Panc1 (cell line): Measurements from ENCODE around the gene RBFOX1. TPM values are rescaled to one million over a fixed set of nuclear protein-coding genes. Genes with fewer than 3 reads are reported as not detected.

Experiments used
- ATAC-seq: fragments of 200-7000 bp; cut with Tn5 transposase; 2 replicates; pipeline ENCODE4 v1.9.1; 2020; ENCODE audit warnings: mild to moderate bottlenecking, moderate library complexity
- BruUV-seq: library from RNA; stranded (reverse); fragments of 400-500 nt; replicated peaks from 2 replicates; lab custom pipeline; 2021; lab: Mats Ljungman, UMichigan
- CTCF ChIA-PET: fragments of 300-600 bp; sonication (Branson Sonifier 250); formaldehyde crosslinking; loops from one replicate; lab custom pipeline; 2022; ENCODE audit warnings: antibody characterized with exemption; lab: Charles Lee
- POLR2A ChIA-PET: fragments of 300-600 bp; sonication (Branson Sonifier 250); formaldehyde crosslinking; loops from one replicate; lab custom pipeline; 2022; ENCODE audit warnings: antibody characterized with exemption; lab: Charles Lee
- DNase-seq: peaks from one replicate; pipeline ENCODE4 v3.0.0-alpha.2; 2010; ENCODE audit warnings: low read depth, low spot score
- H3K27ac ChIP-seq: 2 replicates; pipeline ENCODE4 v1.5.1; 2011; ENCODE audit warnings: mild to moderate bottlenecking, low read length, inconsistent platforms
- H3K27me3 ChIP-seq: fragments of 200-500 bp; sonication (Bioruptor generic); 2 replicates; pipeline ENCODE4 v1.6.0; 2014; ENCODE audit warnings: low read length, inconsistent platforms; ENCODE audit not compliant: control insufficient read depth, insufficient read depth
- H3K36me3 ChIP-seq: fragments of 200-500 bp; sonication (Bioruptor generic); 2 replicates; pipeline ENCODE4 v1.5.1; 2014; ENCODE audit warnings: inconsistent platforms, mild to moderate bottlenecking, low read length, moderate library complexity; ENCODE audit not compliant: control insufficient read depth, insufficient read depth
- H3K4me1 ChIP-seq: 2 replicates; pipeline ENCODE4 v1.5.1; 2011; ENCODE audit warnings: inconsistent platforms, mild to moderate bottlenecking, low read length, moderate library complexity; ENCODE audit not compliant: control insufficient read depth, insufficient read depth
- H3K4me3 ChIP-seq, 2 experiments: 2 replicates each; pipeline ENCODE4 v1.5.1; 2011 to 2012; ENCODE audit warnings: low read depth in 2 of 2, low read length in 2 of 2, mild to moderate bottlenecking in 2 of 2, inconsistent platforms in 1 of 2, moderate library complexity in 1 of 2
- H3K9me3 ChIP-seq: fragments of 200-500 bp; sonication (Bioruptor generic); 2 replicates; pipeline ENCODE4 v1.5.1; 2014; ENCODE audit warnings: low read depth, mild to moderate bottlenecking, inconsistent platforms, low read length, moderate library complexity; ENCODE audit not compliant: control insufficient read depth, insufficient read depth
- CTCF ChIP-seq: fragments of 450-650 bp; IDR thresholded peaks from 2 replicates; pipeline ENCODE4 v1.5.1; 2017; ENCODE audit warnings: mild to moderate bottlenecking
- POLR2AphosphoS5 ChIP-seq: IDR thresholded peaks from 2 replicates; pipeline ENCODE4 v1.6.1; 2012; ENCODE audit warnings: mild to moderate bottlenecking, low read depth, low read length, moderate library complexity
- SIN3A ChIP-seq: IDR thresholded peaks from 2 replicates; pipeline ENCODE4 v1.6.1; 2012; ENCODE audit warnings: low read depth, mild to moderate bottlenecking, low read length, moderate library complexity, borderline replicate concordance; ENCODE audit not compliant: insufficient read depth
- TCF7L2 ChIP-seq: IDR thresholded peaks from 2 replicates; pipeline ENCODE4 v1.6.1; 2011; ENCODE audit warnings: mild to moderate bottlenecking, low read depth, low read length, inconsistent platforms
- in situ Hi-C: cut with HindIII; loops from 2 replicates; pipeline ENCODE4 v1.10.0; 2016; ENCODE audit warnings: low sequenced_read_pairs, low pct_unique_long_range_greater_than_20kb
- intact Hi-C: fragments of 100-400 bp; cut with micrococcal nuclease; formaldehyde crosslinking; loops from one replicate; pipeline ENCODE4 v1.10.0; 2022; ENCODE audit not compliant: unreplicated experiment
- total RNA-seq: library from RNA; stranded (reverse); gene quantifications from one replicate; pipeline ENCODE4 v1.2.1, GENCODE V29; 2021; ENCODE audit not compliant: unreplicated experiment
- TF ChIP-seq, protein P1 (sequence below), 2 experiments: IDR thresholded peaks; 2 replicates each; pipeline ENCODE4 v1.6.1; 2011 to 2012; ENCODE audit warnings: low read depth in 2 of 2, control low read depth in 1 of 2, low read length in 1 of 2, mild to moderate bottlenecking in 1 of 2, moderate library complexity in 1 of 2; ENCODE audit not compliant: insufficient read depth in 1 of 2

RBFOX1 gene
- total RNA-seq, 1 experiment from 2014 or later: not detected

GRCh38 chr16:7470344-7470743 lies 137.7 kb downstream of the RBFOX1 start:
- ChIA-PET POLR2A (no interaction called here), CTCF (no interaction called here)
- intact Hi-C loops: no loop called here
- ATAC-seq (no peak), DNase-seq (no peak)
- Histone ChIP-seq H3K4me3 (no peak overlapping the region), H3K27me3 (no peaks in the 10 kb centered on the region; the same call in 1 of the 2 replicates), H3K4me1 (no peaks in the 10 kb centered on the region), H3K27ac (no peak overlapping the region), H3K36me3 (no peaks in the 10 kb centered on the region), H3K9me3 (no peaks in the 10 kb centered on the region)
- in situ Hi-C loops: no loop called here
- no peak for TF ChIP-seq CTCF
- TF ChIP-seq, protein P1, sequence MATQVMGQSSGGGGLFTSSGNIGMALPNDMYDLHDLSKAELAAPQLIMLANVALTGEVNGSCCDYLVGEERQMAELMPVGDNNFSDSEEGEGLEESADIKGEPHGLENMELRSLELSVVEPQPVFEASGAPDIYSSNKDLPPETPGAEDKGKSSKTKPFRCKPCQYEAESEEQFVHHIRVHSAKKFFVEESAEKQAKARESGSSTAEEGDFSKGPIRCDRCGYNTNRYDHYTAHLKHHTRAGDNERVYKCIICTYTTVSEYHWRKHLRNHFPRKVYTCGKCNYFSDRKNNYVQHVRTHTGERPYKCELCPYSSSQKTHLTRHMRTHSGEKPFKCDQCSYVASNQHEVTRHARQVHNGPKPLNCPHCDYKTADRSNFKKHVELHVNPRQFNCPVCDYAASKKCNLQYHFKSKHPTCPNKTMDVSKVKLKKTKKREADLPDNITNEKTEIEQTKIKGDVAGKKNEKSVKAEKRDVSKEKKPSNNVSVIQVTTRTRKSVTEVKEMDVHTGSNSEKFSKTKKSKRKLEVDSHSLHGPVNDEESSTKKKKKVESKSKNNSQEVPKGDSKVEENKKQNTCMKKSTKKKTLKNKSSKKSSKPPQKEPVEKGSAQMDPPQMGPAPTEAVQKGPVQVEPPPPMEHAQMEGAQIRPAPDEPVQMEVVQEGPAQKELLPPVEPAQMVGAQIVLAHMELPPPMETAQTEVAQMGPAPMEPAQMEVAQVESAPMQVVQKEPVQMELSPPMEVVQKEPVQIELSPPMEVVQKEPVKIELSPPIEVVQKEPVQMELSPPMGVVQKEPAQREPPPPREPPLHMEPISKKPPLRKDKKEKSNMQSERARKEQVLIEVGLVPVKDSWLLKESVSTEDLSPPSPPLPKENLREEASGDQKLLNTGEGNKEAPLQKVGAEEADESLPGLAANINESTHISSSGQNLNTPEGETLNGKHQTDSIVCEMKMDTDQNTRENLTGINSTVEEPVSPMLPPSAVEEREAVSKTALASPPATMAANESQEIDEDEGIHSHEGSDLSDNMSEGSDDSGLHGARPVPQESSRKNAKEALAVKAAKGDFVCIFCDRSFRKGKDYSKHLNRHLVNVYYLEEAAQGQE (IDR thresholded peaks at IDR 0.05; ENCODE audit: insufficient read depth in 1 of 2, low read depth in 2 of 2, low read length in 1 of 2): no peak
- TF ChIP-seq TCF7L2: no peak
- no peak for TF ChIP-seq SIN3A
- TF ChIP-seq POLR2AphosphoS5: no peak
- BruUV-seq: no TSS peak

- in situ Hi-C loops (no loop called here), intact Hi-C loops (no loop called here)
- Histone ChIP-seq H3K9me3 (no peaks in the 10 kb centered on the region), H3K27ac (no peak overlapping the region), H3K36me3 (no peaks in the 10 kb centered on the region), H3K27me3 (no peaks in the 10 kb centered on the region; the same call in 1 of the 2 replicates), H3K4me3 (no peak overlapping the region), H3K4me1 (no peaks in the 10 kb centered on the region)
- TF ChIP-seq POLR2AphosphoS5: no peak
- no peak for TF ChIP-seq TCF7L2
- TF ChIP-seq CTCF: no peak
- no peak for TF ChIP-seq SIN3A
- TF ChIP-seq, protein P1 (IDR thresholded peaks at IDR 0.05; ENCODE audit: insufficient read depth in 1 of 2, low read depth in 2 of 2, low read length in 1 of 2): no peak
- ChIA-PET CTCF (no interaction called here), POLR2A (no interaction called here)
- no peak for DNase-seq
- no TSS peak for BruUV-seq
- no peak for ATAC-seq
These were observed 138.6 kb downstream of the RBFOX1 start for GRCh38 chr16:7471268-7471667.
